ENCODE results near the gene SGPL1.

DNA sequence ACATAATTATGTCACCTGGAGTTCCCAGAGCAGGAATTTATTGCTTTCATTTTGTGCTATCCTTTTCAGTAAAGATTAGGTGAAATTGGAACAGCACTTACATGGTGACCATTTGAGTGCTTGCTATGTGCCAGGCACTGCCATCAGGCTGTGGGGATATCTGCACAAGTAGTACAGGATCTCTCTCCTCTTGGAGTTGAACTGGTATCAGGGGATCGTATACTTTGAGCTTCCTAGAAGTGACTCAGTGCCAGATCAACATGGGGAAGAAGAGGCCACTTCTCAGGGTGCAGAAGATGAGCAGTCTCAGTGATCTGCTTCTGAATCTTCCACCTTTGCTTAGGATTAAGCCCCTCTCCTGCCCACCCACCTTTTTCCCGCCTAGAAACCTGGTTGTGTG, 29.5 kb downstream of the SGPL1 start:
- TF ChIP-seq, protein P1, sequence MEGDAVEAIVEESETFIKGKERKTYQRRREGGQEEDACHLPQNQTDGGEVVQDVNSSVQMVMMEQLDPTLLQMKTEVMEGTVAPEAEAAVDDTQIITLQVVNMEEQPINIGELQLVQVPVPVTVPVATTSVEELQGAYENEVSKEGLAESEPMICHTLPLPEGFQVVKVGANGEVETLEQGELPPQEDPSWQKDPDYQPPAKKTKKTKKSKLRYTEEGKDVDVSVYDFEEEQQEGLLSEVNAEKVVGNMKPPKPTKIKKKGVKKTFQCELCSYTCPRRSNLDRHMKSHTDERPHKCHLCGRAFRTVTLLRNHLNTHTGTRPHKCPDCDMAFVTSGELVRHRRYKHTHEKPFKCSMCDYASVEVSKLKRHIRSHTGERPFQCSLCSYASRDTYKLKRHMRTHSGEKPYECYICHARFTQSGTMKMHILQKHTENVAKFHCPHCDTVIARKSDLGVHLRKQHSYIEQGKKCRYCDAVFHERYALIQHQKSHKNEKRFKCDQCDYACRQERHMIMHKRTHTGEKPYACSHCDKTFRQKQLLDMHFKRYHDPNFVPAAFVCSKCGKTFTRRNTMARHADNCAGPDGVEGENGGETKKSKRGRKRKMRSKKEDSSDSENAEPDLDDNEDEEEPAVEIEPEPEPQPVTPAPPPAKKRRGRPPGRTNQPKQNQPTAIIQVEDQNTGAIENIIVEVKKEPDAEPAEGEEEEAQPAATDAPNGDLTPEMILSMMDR (IDR thresholded peaks at IDR 0.05; ENCODE audit: insufficient read depth, low read length), result no peak
- TF ChIP-seq, protein P2, sequence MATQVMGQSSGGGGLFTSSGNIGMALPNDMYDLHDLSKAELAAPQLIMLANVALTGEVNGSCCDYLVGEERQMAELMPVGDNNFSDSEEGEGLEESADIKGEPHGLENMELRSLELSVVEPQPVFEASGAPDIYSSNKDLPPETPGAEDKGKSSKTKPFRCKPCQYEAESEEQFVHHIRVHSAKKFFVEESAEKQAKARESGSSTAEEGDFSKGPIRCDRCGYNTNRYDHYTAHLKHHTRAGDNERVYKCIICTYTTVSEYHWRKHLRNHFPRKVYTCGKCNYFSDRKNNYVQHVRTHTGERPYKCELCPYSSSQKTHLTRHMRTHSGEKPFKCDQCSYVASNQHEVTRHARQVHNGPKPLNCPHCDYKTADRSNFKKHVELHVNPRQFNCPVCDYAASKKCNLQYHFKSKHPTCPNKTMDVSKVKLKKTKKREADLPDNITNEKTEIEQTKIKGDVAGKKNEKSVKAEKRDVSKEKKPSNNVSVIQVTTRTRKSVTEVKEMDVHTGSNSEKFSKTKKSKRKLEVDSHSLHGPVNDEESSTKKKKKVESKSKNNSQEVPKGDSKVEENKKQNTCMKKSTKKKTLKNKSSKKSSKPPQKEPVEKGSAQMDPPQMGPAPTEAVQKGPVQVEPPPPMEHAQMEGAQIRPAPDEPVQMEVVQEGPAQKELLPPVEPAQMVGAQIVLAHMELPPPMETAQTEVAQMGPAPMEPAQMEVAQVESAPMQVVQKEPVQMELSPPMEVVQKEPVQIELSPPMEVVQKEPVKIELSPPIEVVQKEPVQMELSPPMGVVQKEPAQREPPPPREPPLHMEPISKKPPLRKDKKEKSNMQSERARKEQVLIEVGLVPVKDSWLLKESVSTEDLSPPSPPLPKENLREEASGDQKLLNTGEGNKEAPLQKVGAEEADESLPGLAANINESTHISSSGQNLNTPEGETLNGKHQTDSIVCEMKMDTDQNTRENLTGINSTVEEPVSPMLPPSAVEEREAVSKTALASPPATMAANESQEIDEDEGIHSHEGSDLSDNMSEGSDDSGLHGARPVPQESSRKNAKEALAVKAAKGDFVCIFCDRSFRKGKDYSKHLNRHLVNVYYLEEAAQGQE (IDR thresholded peaks at IDR 0.05; ENCODE audit: insufficient replicate concordance, low read depth), result no peak
- TF ChIP-seq POLR2AphosphoS5 (IDR thresholded peaks at IDR 0.05; ENCODE audit: low read depth) (no peak), GABPA (IDR thresholded peaks at IDR 0.05; ENCODE audit: low read depth) (no peak), SPI1 (IDR thresholded peaks at IDR 0.05; ENCODE audit: borderline replicate concordance, low read depth) (no peak)
